ENCODE measurements around the gene PKHD1.

DNA sequence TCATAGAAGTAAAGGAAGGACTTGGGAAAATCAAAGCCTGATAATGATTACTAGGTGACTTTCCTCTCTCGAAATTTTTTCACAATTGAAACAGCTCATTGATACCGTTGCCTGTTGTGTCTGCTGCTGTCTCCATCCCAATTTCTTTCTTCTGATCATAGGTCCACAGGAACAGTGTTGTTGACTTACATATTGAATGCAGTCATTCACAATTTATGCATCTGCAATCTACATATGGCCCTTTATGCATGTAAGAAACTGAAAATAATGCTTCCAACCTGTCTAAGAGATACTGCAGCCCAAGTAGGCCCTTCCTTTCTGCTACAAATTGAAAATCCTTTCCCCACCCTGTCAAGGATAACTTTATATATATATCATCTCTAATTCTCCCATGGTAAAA, 381.3 kb downstream of the PKHD1 start:
- TF ChIP-seq EZH2 (IDR thresholded peaks at IDR 0.05; ENCODE audit: borderline replicate concordance, insufficient read depth, low read depth, low read length, poor library complexity, severe bottlenecking) = no peak
- TF ChIP-seq, protein P1, sequence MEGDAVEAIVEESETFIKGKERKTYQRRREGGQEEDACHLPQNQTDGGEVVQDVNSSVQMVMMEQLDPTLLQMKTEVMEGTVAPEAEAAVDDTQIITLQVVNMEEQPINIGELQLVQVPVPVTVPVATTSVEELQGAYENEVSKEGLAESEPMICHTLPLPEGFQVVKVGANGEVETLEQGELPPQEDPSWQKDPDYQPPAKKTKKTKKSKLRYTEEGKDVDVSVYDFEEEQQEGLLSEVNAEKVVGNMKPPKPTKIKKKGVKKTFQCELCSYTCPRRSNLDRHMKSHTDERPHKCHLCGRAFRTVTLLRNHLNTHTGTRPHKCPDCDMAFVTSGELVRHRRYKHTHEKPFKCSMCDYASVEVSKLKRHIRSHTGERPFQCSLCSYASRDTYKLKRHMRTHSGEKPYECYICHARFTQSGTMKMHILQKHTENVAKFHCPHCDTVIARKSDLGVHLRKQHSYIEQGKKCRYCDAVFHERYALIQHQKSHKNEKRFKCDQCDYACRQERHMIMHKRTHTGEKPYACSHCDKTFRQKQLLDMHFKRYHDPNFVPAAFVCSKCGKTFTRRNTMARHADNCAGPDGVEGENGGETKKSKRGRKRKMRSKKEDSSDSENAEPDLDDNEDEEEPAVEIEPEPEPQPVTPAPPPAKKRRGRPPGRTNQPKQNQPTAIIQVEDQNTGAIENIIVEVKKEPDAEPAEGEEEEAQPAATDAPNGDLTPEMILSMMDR (IDR thresholded peaks at IDR 0.05) = no peak

Measured in B cell (primary cell).